SKM-1 treated with dmso at 0.1 percent for 144 hours (cell line): Measurements from ENCODE around the gene HK2.
A peak's percentile ranks its signal among the peaks of the same experiment; 100 is the strongest.
"Not testable (repeated sequence)": the region's sequence is repeated elsewhere in the genome, so short reads cannot be mapped to it uniquely, and the experiment has no call there.

Experiments
- DNase-seq: peaks from one replicate; lab custom pipeline; 2025; ENCODE audit not compliant: unreplicated experiment; lab: John Stamatoyannopoulos, UW

Gene HK2

DNA sequence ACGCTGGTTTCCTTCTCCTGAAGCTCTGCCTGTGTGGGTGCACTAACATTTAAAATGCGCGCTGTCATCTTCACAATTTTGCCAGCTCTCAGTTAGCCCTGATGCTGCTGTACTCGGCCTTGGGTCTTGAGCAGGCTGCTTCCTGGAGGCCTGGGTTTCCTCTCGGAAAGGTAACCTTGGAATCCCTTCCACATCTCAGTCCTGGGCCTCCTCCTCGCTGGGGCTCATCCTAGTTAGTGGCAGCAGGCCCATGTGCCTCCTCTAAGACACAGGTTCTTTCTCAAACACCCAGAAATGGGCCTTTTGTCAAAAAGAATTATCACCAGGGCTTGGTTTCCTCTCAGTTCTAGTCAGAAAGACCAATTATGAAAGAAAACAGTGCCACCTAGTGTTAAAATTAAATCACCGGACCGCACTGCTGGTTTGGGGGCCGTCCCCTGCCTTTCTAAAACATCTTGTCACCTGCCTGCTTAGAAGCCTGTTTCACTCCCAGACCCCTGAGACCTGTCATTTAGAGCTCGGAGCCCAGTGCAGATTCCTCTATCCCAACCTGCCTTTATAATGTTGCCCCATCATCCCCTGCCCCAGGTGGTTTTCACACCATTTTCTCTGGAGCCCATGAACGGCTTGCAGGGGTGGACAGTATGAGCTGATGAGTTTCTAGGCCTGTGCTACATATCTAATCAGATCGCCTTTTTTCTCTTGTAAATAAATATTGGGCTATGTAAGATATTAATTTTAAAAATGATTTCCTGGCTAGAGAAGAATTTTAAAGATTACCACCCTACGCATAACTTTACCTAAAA lies 42.4 kb downstream of the HK2 start:
- peak; percentile 40 for DNase-seq

GRCh38 chr2:74877376-74877775 lies 43.4 kb downstream of the HK2 start:
- no peak for DNase-seq

- DNase-seq: no peak
Measured at GRCh38 chr2:74877781-74878433, 44.0 kb downstream of the HK2 start.

DNA sequence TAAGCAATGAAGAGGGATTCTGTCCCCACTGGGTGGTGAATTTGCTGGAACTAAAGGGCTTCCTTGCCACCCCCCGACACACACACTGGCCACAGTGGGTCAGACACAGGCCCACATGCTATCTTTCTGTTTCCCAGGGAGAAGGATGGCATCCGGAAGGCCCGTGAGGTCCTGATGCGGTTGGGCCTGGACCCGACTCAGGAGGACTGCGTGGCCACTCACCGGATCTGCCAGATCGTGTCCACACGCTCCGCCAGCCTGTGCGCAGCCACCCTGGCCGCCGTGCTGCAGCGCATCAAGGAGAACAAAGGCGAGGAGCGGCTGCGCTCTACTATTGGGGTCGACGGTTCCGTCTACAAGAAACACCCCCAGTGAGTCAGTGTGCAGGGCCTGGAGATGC lies 44.6 kb downstream of the HK2 start:
- no peak for DNase-seq

GRCh38 chr2:74880054-74880728 lies 46.3 kb downstream of the HK2 start:
- DNase-seq: no peak

GRCh38 chr2:74881176-74881575 lies 47.2 kb downstream of the HK2 start:
- no peak for DNase-seq

- no peak for DNase-seq
Measured at GRCh38 chr2:74881626-74882298, 47.8 kb downstream of the HK2 start.

- DNase-seq: no peak
Measured at GRCh38 chr2:74882299-74882687, 48.4 kb downstream of the HK2 start.

DNA sequence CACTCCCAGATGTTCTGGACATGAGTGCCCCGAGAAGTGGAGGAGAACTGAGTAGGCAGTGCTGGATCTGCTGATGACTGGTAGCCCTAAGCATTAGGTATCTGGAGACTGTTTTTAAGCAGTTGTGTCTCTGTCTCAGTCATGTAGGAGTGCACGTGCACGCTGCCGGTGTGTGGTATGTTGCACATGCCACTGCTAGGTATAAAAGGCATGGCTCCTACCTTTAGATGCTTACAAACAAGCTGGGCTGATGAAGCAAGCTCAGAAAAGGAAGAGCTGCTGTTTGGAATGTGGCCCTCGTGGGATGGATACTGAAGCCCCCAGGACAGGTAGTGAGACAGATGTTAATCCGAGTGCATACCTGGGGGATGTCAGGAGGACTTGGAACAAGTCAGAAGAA lies 49.1 kb downstream of the HK2 start:
- DNase-seq: no peak

- DNase-seq: no peak
Measured at GRCh38 chr2:74884118-74884762, 50.3 kb downstream of the HK2 start.

- no peak for DNase-seq
Measured at GRCh38 chr2:74884866-74885265, 50.9 kb downstream of the HK2 start.

GRCh38 chr2:74886251-74886650 lies 52.3 kb downstream of the HK2 start:
- DNase-seq: no peak

GRCh38 chr2:74886811-74887210 lies 52.9 kb downstream of the HK2 start:
- DNase-seq: no peak

GRCh38 chr2:74887445-74887951 lies 53.6 kb downstream of the HK2 start:
- DNase-seq: no peak

- no peak for DNase-seq
Measured at GRCh38 chr2:74887960-74888700, 54.2 kb downstream of the HK2 start.

DNA sequence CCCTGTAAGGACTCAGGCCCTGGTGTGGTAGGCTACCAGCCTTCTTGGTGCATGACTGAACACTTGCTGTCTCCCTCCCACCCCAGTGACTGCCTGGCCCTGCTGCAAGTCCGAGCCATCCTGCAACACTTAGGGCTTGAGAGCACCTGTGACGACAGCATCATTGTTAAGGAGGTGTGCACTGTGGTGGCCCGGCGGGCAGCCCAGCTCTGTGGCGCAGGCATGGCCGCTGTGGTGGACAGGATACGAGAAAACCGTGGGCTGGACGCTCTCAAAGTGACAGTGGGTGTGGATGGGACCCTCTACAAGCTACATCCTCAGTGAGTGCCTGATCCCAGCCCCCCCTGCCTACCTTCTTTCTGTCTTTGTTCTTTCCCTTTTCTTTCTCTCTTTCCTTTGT lies 55.2 kb downstream of the HK2 start:
- DNase-seq: no peak

- DNase-seq: no peak
Measured at GRCh38 chr2:74890711-74891110, 56.8 kb downstream of the HK2 start.

DNA sequence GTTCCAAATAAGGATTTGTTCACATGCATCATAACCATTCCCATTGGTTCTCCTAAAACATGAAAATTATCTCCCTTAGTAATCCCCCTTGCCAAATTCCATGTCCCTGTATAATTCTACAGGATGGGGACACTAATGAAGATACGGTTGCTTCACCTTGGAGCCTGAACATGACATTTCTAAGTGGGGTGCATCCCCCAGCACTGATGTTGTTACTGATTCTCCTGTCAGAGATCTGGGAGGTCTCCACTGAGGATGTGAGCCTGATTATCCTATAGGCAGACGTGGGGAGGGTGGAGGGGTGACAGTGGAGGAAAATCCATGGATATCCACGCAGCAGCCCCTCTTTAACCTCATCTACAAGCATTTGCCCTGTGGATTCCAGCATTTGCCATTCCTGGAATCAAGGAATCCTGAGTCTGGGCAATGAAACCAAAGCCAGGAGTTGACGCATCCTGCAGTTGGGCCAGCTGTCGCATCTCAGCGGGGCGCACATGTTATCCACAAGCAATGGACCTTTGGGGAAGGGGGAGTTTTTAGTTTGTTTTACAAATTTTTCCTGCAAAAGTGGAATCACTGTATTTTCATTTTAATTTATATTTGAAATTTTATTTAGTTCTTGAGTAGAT lies 57.3 kb downstream of the HK2 start:
- DNase-seq: no peak

GRCh38 chr2:74891816-74892215 lies 57.9 kb downstream of the HK2 start:
- DNase-seq: not testable (repeated sequence)

GRCh38 chr2:74892609-74893008 lies 58.7 kb downstream of the HK2 start:
- no peak for DNase-seq
